ENCODE data around the gene AHCYL2.
"Not testable (repeated sequence)": the region's sequence is repeated elsewhere in the genome, so short reads cannot be mapped to it uniquely, and the experiment has no call there.

Gene AHCYL2

DNA sequence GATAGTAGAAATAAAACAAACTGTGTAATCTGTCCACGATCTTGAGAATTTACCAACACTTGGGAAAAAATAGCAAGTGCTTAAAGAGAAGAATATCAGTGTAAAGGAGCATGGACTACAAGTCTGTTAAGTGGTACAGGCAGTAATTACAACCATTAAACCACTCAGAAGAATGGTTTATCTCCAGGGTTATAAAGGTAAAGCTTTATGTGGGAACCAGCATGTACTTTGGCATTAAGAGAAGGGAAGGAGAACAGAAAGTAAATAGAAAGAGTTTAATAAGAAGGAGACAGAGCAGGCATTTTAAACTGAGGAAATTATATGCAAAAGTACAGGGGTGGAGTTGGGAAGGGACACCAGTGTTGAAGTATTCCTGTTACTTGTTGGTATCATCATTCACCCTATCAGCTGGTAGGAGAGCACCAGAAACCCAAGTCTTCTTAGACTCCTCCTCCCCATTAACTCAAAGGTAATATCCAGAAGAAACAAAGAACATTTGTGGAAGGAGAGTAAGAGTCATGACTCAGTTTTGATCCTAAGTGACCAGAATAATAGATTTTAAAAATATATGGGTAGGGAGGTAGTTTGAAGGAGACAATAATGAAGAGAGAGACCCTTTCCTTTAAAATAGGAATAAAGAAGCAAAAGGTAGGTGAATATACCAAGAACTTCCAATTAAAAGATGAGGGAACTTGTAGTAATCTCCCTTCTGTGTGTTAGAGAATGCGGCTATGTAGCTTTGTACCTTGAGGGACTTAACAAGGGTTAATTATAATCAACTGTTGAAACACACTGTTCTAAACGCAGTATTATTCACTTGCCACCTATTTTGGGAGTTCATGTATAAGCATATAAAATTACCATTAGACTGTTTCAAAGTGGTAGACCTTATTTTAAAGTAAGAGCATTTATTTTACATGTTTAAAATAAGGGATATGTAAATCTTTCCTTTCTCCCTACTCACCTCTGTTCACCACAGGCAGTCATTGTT lies 117.3 kb downstream of the AHCYL2 start:
- DNase-seq (ENCODE audit: low read depth) = no peak
- in situ Hi-C loops (cut with HindIII; ENCODE audit: low sequenced_read_pairs) = no loop called here
- no peak for TF ChIP-seq CTCF (IDR thresholded peaks at IDR 0.05; ENCODE audit: low read depth, low read length, missing control alignments)
- no peak overlapping the region for H3K4me3 ChIP-seq (ENCODE audit: low read depth, low read length)

- DNase-seq (ENCODE audit: low read depth) = peak; percentile 34
- in situ Hi-C loops (cut with HindIII; ENCODE audit: low sequenced_read_pairs) = no loop called here
- no peak overlapping the region for H3K4me3 ChIP-seq (ENCODE audit: low read depth, low read length)
- peak; percentile 60 for TF ChIP-seq CTCF (IDR thresholded peaks at IDR 0.05; ENCODE audit: low read depth, low read length, missing control alignments)
Measured at GRCh38 chr7:129343099-129343700, 118.4 kb downstream of the AHCYL2 start.

DNA sequence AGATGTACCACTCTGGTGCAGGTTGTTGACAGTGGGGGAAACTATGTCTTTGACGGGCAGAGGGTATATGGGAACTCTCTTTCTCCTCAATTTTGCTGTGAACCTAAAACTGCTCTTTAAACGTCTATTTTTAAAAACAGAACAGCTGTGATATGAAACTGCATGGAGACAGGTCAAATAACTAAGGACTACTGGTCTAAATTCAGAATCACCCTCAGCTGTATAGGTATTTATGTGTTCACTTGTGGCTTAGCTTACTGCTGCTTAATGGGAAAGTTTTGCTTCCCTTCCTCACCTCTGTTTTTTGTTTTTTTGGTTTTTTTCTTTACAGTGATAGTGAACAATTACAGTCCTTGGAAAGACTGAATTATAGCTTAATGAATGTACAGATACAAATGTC lies 122.5 kb downstream of the AHCYL2 start:
- DNase-seq (ENCODE audit: low read depth) = no peak
- in situ Hi-C loops (cut with HindIII; ENCODE audit: low sequenced_read_pairs) = no loop called here
- no peak for TF ChIP-seq CTCF (IDR thresholded peaks at IDR 0.05; ENCODE audit: low read depth, low read length, missing control alignments)
- H3K4me3 ChIP-seq (ENCODE audit: low read depth, low read length) = no peak overlapping the region

GRCh38 chr7:129348023-129348740 lies 123.4 kb downstream of the AHCYL2 start:
- in situ Hi-C loops (cut with HindIII; ENCODE audit: low sequenced_read_pairs) = no loop called here
- H3K4me3 ChIP-seq (ENCODE audit: low read depth, low read length) = no peak overlapping the region
- TF ChIP-seq CTCF (IDR thresholded peaks at IDR 0.05; ENCODE audit: low read depth, low read length, missing control alignments) = no peak
- DNase-seq (ENCODE audit: low read depth) = no peak

- TF ChIP-seq CTCF (IDR thresholded peaks at IDR 0.05; ENCODE audit: low read depth, low read length, missing control alignments) = no peak
- no peak for DNase-seq (ENCODE audit: low read depth)
- no peak overlapping the region for H3K4me3 ChIP-seq (ENCODE audit: low read depth, low read length)
- in situ Hi-C loops (cut with HindIII; ENCODE audit: low sequenced_read_pairs) = no loop called here
Measured at GRCh38 chr7:129351320-129351719, 126.5 kb downstream of the AHCYL2 start.

DNA sequence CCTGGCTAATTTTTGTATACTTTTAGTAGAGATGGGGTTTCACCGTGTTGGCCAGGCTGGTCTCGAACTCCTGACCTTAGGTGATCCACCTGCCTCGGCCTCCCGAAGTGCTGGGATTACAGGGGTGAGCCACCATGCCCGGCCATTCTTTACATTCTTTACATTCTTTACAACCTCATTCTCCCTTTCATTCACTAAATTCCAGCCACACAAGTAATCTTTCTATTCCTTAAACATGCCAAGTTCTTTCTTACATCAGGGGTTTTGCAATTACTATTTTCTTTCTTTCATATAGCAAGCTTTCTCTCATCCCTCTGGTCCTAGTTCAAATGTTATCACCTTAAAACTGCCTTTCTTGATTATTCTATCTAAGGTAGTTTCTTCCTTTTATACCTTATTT lies 128.3 kb downstream of the AHCYL2 start:
- in situ Hi-C loops (cut with HindIII; ENCODE audit: low sequenced_read_pairs); DNase-seq (ENCODE audit: low read depth); H3K4me3 ChIP-seq (ENCODE audit: low read depth, low read length): not testable (repeated sequence)

Measured in astrocyte of the cerebellum (primary cell).